Liver (tissue), 9 donors: Measurements from ENCODE around the gene BCAT1. TPM values are rescaled to one million over a fixed set of nuclear protein-coding genes. Genes with fewer than 3 reads are reported as not detected.

Experiments
- DNase-seq: peaks from one replicate; pipeline ENCODE4 v3.0.0-alpha.2; 2017; ENCODE audit warnings: low spot score
- H3K27ac ChIP-seq, 2 donors: one replicate each; pipeline ENCODE4 v1.7.0; 2013; ENCODE audit warnings: inconsistent platforms in 2 of 2, low read length in 2 of 2, control low read depth in 1 of 2, low read depth in 1 of 2, mild to moderate bottlenecking in 1 of 2
- H3K27me3 ChIP-seq, 4 donors: one replicate each; pipeline versions ENCODE4 v1.6.1 to v1.7.0; 2013; ENCODE audit warnings: low read length in 3 of 4, inconsistent platforms in 1 of 4, mild to moderate bottlenecking in 1 of 4, moderate library complexity in 1 of 4; ENCODE audit not compliant: control insufficient read depth in 4 of 4, insufficient read depth in 4 of 4
- H3K36me3 ChIP-seq, 4 donors: one replicate each; pipeline versions ENCODE4 v1.6.1 to v1.7.0; 2013; ENCODE audit warnings: low read length in 3 of 4, mild to moderate bottlenecking in 3 of 4, low read depth in 1 of 4, moderate library complexity in 1 of 4; ENCODE audit not compliant: control insufficient read depth in 4 of 4, insufficient read depth in 3 of 4
- H3K4me1 ChIP-seq, 4 donors: one replicate each; pipeline versions ENCODE4 v1.6.1 to v1.7.0; 2013; ENCODE audit warnings: low read length in 3 of 4, mild to moderate bottlenecking in 3 of 4, moderate library complexity in 1 of 4; ENCODE audit not compliant: control insufficient read depth in 4 of 4, insufficient read depth in 4 of 4
- H3K4me3 ChIP-seq, 3 donors: one replicate each; pipeline versions ENCODE4 v1.6.1 to v1.7.0; 2013; ENCODE audit warnings: low read length in 3 of 3, control low read depth in 1 of 3, low read depth in 1 of 3, mild to moderate bottlenecking in 1 of 3
- H3K9ac ChIP-seq, 2 donors: one replicate each; pipeline ENCODE4 v1.7.0; 2013; ENCODE audit warnings: low read length in 2 of 2, mild to moderate bottlenecking in 2 of 2, moderate library complexity in 2 of 2, control low read depth in 1 of 2, low read depth in 1 of 2
- H3K9me3 ChIP-seq, 4 donors: one replicate each; pipeline versions ENCODE4 v1.6.1 to v1.7.0; 2013; ENCODE audit warnings: low read length in 3 of 4; ENCODE audit not compliant: control insufficient read depth in 4 of 4
- EGR1 ChIP-seq, 2 donors: IDR thresholded peaks; 2 replicates each; pipeline ENCODE4 v1.6.1; 2016 to 2018; ENCODE audit warnings: antibody characterized with exemption in 2 of 2, low read depth in 2 of 2
- FOXA1 ChIP-seq: IDR thresholded peaks from 2 replicates; pipeline ENCODE4 v1.6.1; 2016; ENCODE audit warnings: antibody characterized with exemption
- GABPA ChIP-seq, 2 donors: IDR thresholded peaks in 1 of 2; conservative IDR thresholded peaks in 1 of 2; 2 replicates each; pipeline ENCODE4 v1.6.1; 2016; ENCODE audit warnings: antibody characterized with exemption in 2 of 2, mild to moderate bottlenecking in 1 of 2, moderate library complexity in 1 of 2
- JUND ChIP-seq, 2 donors: IDR thresholded peaks; 2 replicates each; pipeline ENCODE4 v1.6.1; 2016; ENCODE audit warnings: antibody characterized with exemption in 2 of 2
- NR2F2 ChIP-seq: IDR thresholded peaks from 2 replicates; pipeline ENCODE4 v1.6.1; 2016; ENCODE audit warnings: antibody characterized with exemption
- RAD21 ChIP-seq, 2 donors: IDR thresholded peaks; 2 replicates each; pipeline ENCODE4 v1.6.1; 2016; ENCODE audit warnings: antibody characterized with exemption in 2 of 2, mild to moderate bottlenecking in 2 of 2
- RXRA ChIP-seq, 2 donors: IDR thresholded peaks; 2 replicates each; pipeline ENCODE4 v1.6.1; 2017 to 2018; ENCODE audit warnings: antibody characterized with exemption in 2 of 2, mild to moderate bottlenecking in 1 of 2
- SP1 ChIP-seq: IDR thresholded peaks from 2 replicates; pipeline ENCODE4 v1.6.1; 2018; ENCODE audit warnings: antibody characterized with exemption, mild to moderate bottlenecking
- TAF1 ChIP-seq: conservative IDR thresholded peaks from 2 replicates; pipeline ENCODE4 v1.6.1; 2016; ENCODE audit warnings: antibody characterized with exemption, mild to moderate bottlenecking
- YY1 ChIP-seq: IDR thresholded peaks from 2 replicates; pipeline ENCODE4 v1.6.1; 2016; ENCODE audit warnings: antibody characterized with exemption, mild to moderate bottlenecking
- WGBS: extraction: QIAGEN DNeasy Blood & Tissue Kit; methylation state at CpG from one replicate; pipeline ENCODE4 v1.1.7; 2013; 5-methylcytosine and 5-hydroxymethylcytosine counted together
- polyA plus RNA-seq, 2 donors: library from polyadenylated mRNA; stranded (reverse) in 1 of 2; unstranded in 1 of 2; fragments of 200-250 nt in 1 of 2; fragments of >200 nt in 1 of 2; fragmentation: Nextera tagmentation in 1 of 2; extraction: Ambion mirVana in 1 of 2; gene quantifications; one replicate each; pipeline versions ENCODE4 v1.2.1 to v1.2.3, GENCODE V29; 2013 to 2015
- total RNA-seq, 2 donors: library from RNA; depleted of rRNA; stranded (reverse); fragments of >200 nt; gene quantifications; one replicate each; pipeline ENCODE4 v1.2.3, GENCODE V29; 2014
- TF ChIP-seq, protein P1 (sequence below): IDR thresholded peaks from 2 replicates; pipeline ENCODE4 v1.6.1; 2016; ENCODE audit warnings: antibody characterized with exemption
- TF ChIP-seq, protein P2 (sequence below): fragments of 150-350 bp; IDR thresholded peaks from 2 replicates; pipeline ENCODE4 v1.5.1; 2017; ENCODE audit warnings: improper control_type of control experiment, low read depth, low read length; ENCODE audit not compliant: missing input control
- TF ChIP-seq, protein P3 (sequence below): IDR thresholded peaks from 2 replicates; pipeline ENCODE4 v1.6.1; 2016; ENCODE audit warnings: antibody characterized with exemption
- TF ChIP-seq, protein P4 (sequence below): IDR thresholded peaks from 2 replicates; pipeline ENCODE4 v1.6.1; 2016; ENCODE audit warnings: antibody characterized with exemption, mild to moderate bottlenecking
- donor health status: healthy.
- donor health status: healthy.
- donor health status: healthy.
- donor health status: healthy.
- donor health status: healthy.

BCAT1 gene
- total and polyA plus RNA-seq, 4 donors, result 0.14 to 10.0 (median 0.85) TPM

DNA sequence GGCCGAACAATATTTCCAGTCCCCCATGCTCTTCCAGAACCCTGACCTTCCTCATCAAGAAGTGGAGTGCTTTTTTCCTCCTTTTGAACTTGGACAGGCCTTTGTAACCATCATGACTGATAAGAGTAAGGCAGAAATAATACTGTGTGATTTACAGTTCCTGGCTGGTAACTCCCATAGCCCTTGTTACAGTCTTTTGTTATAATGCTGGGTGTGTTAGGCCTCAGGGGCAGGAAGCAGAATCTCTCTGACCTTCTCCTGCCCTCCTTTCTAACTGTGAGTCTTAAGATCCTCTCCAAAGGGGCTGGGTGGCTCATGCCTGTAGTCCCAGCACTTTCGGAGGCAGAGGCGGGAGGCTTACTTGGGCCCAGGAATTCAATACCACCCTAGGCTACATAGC is 59.5 kb downstream of the BCAT1 start:
- DNase-seq, result no peak
- Histone ChIP-seq H3K9me3 (no peaks in the 10 kb centered on the region), H3K4me3 (no peak overlapping the region), H3K36me3 (no peaks in the 10 kb centered on the region), H3K4me1 (no peaks in the 10 kb centered on the region), H3K9ac (no peak overlapping the region), H3K27me3 (peaks cover 0 to 5% (median 0%) of the 10 kb centered on the region in 4 donors), H3K27ac (no peak overlapping the region)
- TF ChIP-seq, protein P1, sequence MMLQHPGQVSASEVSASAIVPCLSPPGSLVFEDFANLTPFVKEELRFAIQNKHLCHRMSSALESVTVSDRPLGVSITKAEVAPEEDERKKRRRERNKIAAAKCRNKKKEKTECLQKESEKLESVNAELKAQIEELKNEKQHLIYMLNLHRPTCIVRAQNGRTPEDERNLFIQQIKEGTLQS, result no peak
- TF ChIP-seq SP1 (no peak), GABPA (IDR thresholded peaks at IDR 0.05 in 1 of 2, conservative IDR thresholded peaks at IDR 0.05 in 1 of 2) (no peak), NR2F2 (no peak), TAF1 (no peak), RAD21 (IDR thresholded peaks at IDR 0.05) (no peak), JUND (IDR thresholded peaks at IDR 0.05) (no peak), EGR1 (IDR thresholded peaks at IDR 0.05; ENCODE audit: low read depth in 2 of 2) (no peak)
- TF ChIP-seq, protein P2, sequence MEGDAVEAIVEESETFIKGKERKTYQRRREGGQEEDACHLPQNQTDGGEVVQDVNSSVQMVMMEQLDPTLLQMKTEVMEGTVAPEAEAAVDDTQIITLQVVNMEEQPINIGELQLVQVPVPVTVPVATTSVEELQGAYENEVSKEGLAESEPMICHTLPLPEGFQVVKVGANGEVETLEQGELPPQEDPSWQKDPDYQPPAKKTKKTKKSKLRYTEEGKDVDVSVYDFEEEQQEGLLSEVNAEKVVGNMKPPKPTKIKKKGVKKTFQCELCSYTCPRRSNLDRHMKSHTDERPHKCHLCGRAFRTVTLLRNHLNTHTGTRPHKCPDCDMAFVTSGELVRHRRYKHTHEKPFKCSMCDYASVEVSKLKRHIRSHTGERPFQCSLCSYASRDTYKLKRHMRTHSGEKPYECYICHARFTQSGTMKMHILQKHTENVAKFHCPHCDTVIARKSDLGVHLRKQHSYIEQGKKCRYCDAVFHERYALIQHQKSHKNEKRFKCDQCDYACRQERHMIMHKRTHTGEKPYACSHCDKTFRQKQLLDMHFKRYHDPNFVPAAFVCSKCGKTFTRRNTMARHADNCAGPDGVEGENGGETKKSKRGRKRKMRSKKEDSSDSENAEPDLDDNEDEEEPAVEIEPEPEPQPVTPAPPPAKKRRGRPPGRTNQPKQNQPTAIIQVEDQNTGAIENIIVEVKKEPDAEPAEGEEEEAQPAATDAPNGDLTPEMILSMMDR, result no peak
- TF ChIP-seq, protein P3, sequence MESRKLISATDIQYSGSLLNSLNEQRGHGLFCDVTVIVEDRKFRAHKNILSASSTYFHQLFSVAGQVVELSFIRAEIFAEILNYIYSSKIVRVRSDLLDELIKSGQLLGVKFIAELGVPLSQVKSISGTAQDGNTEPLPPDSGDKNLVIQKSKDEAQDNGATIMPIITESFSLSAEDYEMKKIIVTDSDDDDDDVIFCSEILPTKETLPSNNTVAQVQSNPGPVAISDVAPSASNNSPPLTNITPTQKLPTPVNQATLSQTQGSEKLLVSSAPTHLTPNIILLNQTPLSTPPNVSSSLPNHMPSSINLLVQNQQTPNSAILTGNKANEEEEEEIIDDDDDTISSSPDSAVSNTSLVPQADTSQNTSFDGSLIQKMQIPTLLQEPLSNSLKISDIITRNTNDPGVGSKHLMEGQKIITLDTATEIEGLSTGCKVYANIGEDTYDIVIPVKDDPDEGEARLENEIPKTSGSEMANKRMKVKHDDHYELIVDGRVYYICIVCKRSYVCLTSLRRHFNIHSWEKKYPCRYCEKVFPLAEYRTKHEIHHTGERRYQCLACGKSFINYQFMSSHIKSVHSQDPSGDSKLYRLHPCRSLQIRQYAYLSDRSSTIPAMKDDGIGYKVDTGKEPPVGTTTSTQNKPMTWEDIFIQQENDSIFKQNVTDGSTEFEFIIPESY, result no peak
- TF ChIP-seq, protein P4, sequence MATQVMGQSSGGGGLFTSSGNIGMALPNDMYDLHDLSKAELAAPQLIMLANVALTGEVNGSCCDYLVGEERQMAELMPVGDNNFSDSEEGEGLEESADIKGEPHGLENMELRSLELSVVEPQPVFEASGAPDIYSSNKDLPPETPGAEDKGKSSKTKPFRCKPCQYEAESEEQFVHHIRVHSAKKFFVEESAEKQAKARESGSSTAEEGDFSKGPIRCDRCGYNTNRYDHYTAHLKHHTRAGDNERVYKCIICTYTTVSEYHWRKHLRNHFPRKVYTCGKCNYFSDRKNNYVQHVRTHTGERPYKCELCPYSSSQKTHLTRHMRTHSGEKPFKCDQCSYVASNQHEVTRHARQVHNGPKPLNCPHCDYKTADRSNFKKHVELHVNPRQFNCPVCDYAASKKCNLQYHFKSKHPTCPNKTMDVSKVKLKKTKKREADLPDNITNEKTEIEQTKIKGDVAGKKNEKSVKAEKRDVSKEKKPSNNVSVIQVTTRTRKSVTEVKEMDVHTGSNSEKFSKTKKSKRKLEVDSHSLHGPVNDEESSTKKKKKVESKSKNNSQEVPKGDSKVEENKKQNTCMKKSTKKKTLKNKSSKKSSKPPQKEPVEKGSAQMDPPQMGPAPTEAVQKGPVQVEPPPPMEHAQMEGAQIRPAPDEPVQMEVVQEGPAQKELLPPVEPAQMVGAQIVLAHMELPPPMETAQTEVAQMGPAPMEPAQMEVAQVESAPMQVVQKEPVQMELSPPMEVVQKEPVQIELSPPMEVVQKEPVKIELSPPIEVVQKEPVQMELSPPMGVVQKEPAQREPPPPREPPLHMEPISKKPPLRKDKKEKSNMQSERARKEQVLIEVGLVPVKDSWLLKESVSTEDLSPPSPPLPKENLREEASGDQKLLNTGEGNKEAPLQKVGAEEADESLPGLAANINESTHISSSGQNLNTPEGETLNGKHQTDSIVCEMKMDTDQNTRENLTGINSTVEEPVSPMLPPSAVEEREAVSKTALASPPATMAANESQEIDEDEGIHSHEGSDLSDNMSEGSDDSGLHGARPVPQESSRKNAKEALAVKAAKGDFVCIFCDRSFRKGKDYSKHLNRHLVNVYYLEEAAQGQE, result no peak
- 94% methylated on average over 3 of the region's 3 CpGs for WGBS

DNA sequence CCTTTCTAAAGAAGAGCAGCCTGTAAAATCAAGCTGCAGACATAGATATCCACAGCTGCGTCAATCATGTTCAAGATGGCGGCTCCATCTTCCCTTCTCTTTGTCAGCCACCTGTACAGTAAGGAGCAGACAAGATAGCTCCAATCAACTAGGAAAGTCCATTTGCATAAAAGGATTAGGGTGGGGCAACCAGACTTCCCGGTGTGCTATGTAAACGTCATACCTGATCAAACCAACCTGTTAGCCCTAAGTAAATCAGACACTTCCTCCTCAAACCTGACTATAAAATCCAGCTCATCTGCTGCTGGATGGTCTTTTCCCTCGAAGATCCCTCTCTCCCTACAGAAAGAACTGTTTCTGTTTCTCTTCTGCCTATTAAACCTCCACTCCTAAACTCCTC is 60.1 kb downstream of the BCAT1 start:
- H3K4me1 ChIP-seq, result no peaks in the 10 kb centered on the region
- H3K36me3 ChIP-seq, result no peaks in the 10 kb centered on the region
- WGBS, result 78% methylated on average over 5 of the region's 5 CpGs
- H3K27me3 ChIP-seq, result peaks cover 0 to 2% (median 0%) of the 10 kb centered on the region in 4 donors
- TF ChIP-seq JUND (IDR thresholded peaks at IDR 0.05) (no peak), SP1 (no peak), RXRA (IDR thresholded peaks at IDR 0.05) (no peak), GABPA (IDR thresholded peaks at IDR 0.05 in 1 of 2, conservative IDR thresholded peaks at IDR 0.05 in 1 of 2) (no peak), TAF1 (no peak), YY1 (no peak), NR2F2 (no peak), FOXA1 (no peak)
- TF ChIP-seq, protein P1, result no peak
- TF ChIP-seq, protein P4, result no peak
- no peak overlapping the region for H3K4me3 ChIP-seq
- H3K9ac ChIP-seq, result no peak overlapping the region
- DNase-seq, result no peak
- no peaks in the 10 kb centered on the region for H3K9me3 ChIP-seq
- no peak overlapping the region for H3K27ac ChIP-seq
